Measurements from ENCODE around the gene RREB1. TPM values are rescaled to one million over a fixed set of nuclear protein-coding genes. Genes with fewer than 3 reads are reported as not detected.

The RREB1 gene
- total and polyA plus RNA-seq, 2 experiments from 2014 or later: 8.5 to 25.5 TPM

DNA sequence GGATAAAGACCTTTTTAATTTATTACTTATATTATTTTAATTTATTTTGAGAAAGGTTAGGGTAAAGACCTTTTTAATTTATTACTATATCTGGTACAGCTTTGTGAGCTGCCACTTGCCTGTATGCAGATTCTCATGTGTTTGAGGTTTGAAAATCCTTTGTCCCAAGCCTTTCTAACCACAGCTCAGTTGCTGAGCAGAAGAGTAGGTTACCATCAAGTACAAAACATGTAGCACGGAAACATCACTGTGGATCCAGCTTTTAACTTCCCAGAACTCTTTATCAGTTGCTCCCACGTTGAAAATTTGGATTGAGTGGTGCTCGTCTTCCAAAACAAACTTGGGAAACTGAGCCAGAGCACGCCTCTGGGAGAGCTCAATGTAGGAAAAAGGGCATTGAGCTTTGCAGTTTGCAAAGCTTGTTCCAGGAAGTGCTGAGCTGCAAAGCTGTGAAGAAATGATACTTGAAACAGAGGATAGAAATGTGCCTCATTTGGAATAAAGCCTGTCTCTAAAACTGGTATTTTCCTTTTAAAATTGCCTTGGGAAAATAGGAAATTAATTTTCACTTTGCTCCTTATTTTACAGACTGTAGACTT is 89.0 kb downstream of the RREB1 start (continued):
- TF ChIP-seq ZNF462 (CRISPR knock-in tag; IDR thresholded peaks at IDR 0.05) (no peak), NANOG (IDR thresholded peaks at IDR 0.05; ENCODE audit: borderline replicate concordance) (no peak), ETS1 (IDR thresholded peaks at IDR 0.05) (no peak), EZH2phosphoT487 (IDR thresholded peaks at IDR 0.05; ENCODE audit: unreplicated experiment) (no peak), POLR2AphosphoS5 (IDR thresholded peaks at IDR 0.05; ENCODE audit: low read depth) (no peak), ZNF331 (CRISPR knock-in tag; IDR thresholded peaks at IDR 0.05; ENCODE audit: low read depth) (no peak), EZH2 (IDR thresholded peaks at IDR 0.05; ENCODE audit: low read depth, unreplicated experiment) (no peak), JUNB (IDR thresholded peaks at IDR 0.05; ENCODE audit: unreplicated experiment) (no peak), CREB1 (CRISPR knock-in tag; IDR thresholded peaks at IDR 0.05; ENCODE audit: low read depth) (no peak), ZNF114 (CRISPR knock-in tag; IDR thresholded peaks at IDR 0.05) (no peak)
- TF ChIP-seq, protein P1, sequence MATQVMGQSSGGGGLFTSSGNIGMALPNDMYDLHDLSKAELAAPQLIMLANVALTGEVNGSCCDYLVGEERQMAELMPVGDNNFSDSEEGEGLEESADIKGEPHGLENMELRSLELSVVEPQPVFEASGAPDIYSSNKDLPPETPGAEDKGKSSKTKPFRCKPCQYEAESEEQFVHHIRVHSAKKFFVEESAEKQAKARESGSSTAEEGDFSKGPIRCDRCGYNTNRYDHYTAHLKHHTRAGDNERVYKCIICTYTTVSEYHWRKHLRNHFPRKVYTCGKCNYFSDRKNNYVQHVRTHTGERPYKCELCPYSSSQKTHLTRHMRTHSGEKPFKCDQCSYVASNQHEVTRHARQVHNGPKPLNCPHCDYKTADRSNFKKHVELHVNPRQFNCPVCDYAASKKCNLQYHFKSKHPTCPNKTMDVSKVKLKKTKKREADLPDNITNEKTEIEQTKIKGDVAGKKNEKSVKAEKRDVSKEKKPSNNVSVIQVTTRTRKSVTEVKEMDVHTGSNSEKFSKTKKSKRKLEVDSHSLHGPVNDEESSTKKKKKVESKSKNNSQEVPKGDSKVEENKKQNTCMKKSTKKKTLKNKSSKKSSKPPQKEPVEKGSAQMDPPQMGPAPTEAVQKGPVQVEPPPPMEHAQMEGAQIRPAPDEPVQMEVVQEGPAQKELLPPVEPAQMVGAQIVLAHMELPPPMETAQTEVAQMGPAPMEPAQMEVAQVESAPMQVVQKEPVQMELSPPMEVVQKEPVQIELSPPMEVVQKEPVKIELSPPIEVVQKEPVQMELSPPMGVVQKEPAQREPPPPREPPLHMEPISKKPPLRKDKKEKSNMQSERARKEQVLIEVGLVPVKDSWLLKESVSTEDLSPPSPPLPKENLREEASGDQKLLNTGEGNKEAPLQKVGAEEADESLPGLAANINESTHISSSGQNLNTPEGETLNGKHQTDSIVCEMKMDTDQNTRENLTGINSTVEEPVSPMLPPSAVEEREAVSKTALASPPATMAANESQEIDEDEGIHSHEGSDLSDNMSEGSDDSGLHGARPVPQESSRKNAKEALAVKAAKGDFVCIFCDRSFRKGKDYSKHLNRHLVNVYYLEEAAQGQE (IDR thresholded peaks at IDR 0.05; ENCODE audit: unreplicated experiment): no peak

Measured in GM23338 (cell line).